CD4-positive, alpha-beta T cell (primary cell): Measurements from ENCODE around the gene ESD. TPM values are rescaled to one million over a fixed set of nuclear protein-coding genes. Genes with fewer than 3 reads are reported as not detected.

Experiments used
- ATAC-seq: fragments of 200-7000 bp; cut with Tn5 transposase; one replicate; pipeline ENCODE4 v1.10.0; 2022; ENCODE audit warnings: mild to moderate bottlenecking; ENCODE audit not compliant: poor library complexity
- CTCF ChIA-PET: fragments of 350-600 bp; sonication (Branson Sonifier 250); formaldehyde crosslinking; loops from one replicate; lab custom pipeline; 2021; ENCODE audit warnings: antibody characterized with exemption, inconsistent platforms; lab: Charles Lee
- POLR2A ChIA-PET: fragments of 350-600 bp; sonication (Branson Sonifier 250); formaldehyde crosslinking; loops from one replicate; lab custom pipeline; 2021; ENCODE audit warnings: antibody characterized with exemption, inconsistent platforms; lab: Charles Lee
- DNase-seq, 14 experiments: peaks; one replicate each; pipeline ENCODE4 v3.0.0-alpha.2; 2013 to 2020; ENCODE audit warnings: mixed read lengths in 2 of 14
- H3K27ac ChIP-seq, 2 donors: one replicate each; pipeline versions ENCODE4 v1.5.1 to v1.7.0; 2013; ENCODE audit warnings: low read length in 2 of 2, low read depth in 1 of 2, mild to moderate bottlenecking in 1 of 2
- H3K27me3 ChIP-seq, 2 experiments: 1 replicate in 1 of 2; 2 replicates in 1 of 2; pipeline versions ENCODE4 v1.6.1 to v1.7.0; 2013; ENCODE audit warnings: low read length in 2 of 2, control low read depth in 1 of 2, mild to moderate bottlenecking in 1 of 2, moderate library complexity in 1 of 2; ENCODE audit not compliant: insufficient read depth in 2 of 2, control insufficient read depth in 1 of 2
- H3K36me3 ChIP-seq: one replicate; pipeline ENCODE4 v1.6.1; 2013; ENCODE audit warnings: low read length, control low read depth; ENCODE audit not compliant: insufficient read depth
- H3K4me1 ChIP-seq: one replicate; pipeline ENCODE4 v1.6.1; 2013; ENCODE audit warnings: low read length, control low read depth; ENCODE audit not compliant: insufficient read depth
- H3K4me3 ChIP-seq: one replicate; pipeline ENCODE4 v1.5.1; 2013; ENCODE audit warnings: mild to moderate bottlenecking, low read length, moderate library complexity
- H3K9me3 ChIP-seq, 2 experiments: 1 replicate in 1 of 2; 2 replicates in 1 of 2; pipeline versions ENCODE4 v1.6.1 to v1.7.0; 2013; ENCODE audit warnings: low read length in 2 of 2, mild to moderate bottlenecking in 2 of 2, control low read depth in 1 of 2, moderate library complexity in 1 of 2; ENCODE audit not compliant: control insufficient read depth in 1 of 2, insufficient read depth in 1 of 2
- H3K27ac Mint-ChIP-seq: one replicate; pipeline ENCODE4 v1.8.0; 2020; ENCODE audit warnings: mixed read lengths
- H3K27me3 Mint-ChIP-seq: one replicate; pipeline ENCODE4 v1.8.0; 2021; ENCODE audit warnings: mixed read lengths
- H3K36me3 Mint-ChIP-seq: one replicate; pipeline ENCODE4 v1.8.0; 2021; ENCODE audit warnings: low read depth, mixed read lengths
- H3K4me1 Mint-ChIP-seq: one replicate; pipeline ENCODE4 v1.8.0; 2021; ENCODE audit warnings: low read depth, mixed read lengths
- H3K4me3 Mint-ChIP-seq: one replicate; pipeline ENCODE4 v1.8.0; 2020; ENCODE audit warnings: mild to moderate bottlenecking, mixed read lengths
- H3K9me3 Mint-ChIP-seq: one replicate; pipeline ENCODE4 v1.8.0; 2020; ENCODE audit warnings: mixed read lengths
- intact Hi-C, 2 experiments: fragments of 100-400 bp; cut with DNase I in 1 of 2; cut with micrococcal nuclease in 1 of 2; formaldehyde crosslinking; loops; one replicate each; pipeline versions ENCODE4 v1.15.1 to v1.9.0; 2023 to 2025; cut with DNase I, micrococcal nuclease
- total RNA-seq, 174 experiments: library from RNA in 2 of 174; stranded (reverse) in 2 of 174; gene quantifications; one replicate each; pipeline ENCODE4 v1.2.3 and lab custom pipeline; 2021 to 2026
- TF ChIP-seq, protein P1 (sequence below): fragments of 200-600 bp; IDR thresholded peaks from one replicate; pipeline ENCODE4 v1.8.0; 2022; ENCODE audit warnings: antibody characterized with exemption, mild to moderate bottlenecking

The ESD gene
- total RNA-seq, 2 experiments from 2014 or later, result 30.8 to 34.1 TPM

DNA sequence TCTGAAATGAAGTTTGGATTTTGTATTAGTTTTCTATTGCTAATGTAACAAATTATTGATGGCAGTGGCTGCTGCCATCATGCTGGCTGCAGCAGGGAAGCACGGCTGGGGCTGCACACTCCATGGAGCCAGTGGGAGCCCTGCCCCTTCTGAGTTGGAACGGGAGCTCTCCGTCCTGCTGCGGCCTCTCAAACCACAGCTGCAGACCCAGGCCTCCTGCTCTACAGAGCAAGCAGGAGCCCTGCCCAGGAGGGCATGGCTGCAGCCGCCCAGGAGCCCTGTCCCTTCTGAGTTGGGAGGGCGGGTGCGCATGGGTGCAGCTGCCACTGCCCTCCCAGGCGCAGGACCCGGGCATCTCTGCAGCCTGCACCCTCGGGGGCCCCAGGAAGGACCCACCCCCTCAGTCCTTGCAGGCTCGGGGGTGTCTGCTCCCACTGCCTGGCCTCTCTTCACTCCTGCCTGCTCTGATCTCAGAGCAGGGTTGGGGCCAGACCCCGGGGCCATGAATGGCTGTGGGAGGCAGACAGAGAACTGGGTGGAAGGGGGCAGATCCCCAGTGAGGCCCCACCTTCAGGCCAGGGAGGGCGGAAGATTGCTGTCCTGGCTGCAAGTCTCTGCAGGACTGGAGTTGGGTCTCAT is 21.0 kb upstream of the ESD start:
- no peak overlapping the region for H3K27ac ChIP-seq
- H3K27me3 ChIP-seq, result no peaks in the 10 kb centered on the region
- no peaks in the 10 kb centered on the region for H3K4me1 ChIP-seq
- peaks cover 4 to 7% of the 10 kb centered on the region in 2 experiments for H3K9me3 ChIP-seq
- Mint-ChIP-seq H3K27ac (no peak overlapping the region), H3K36me3 (no peaks in the 10 kb centered on the region), H3K9me3 (peaks cover 3% of the 10 kb centered on the region), H3K4me1 (no peaks in the 10 kb centered on the region), H3K27me3 (peaks cover 10% of the 10 kb centered on the region), H3K4me3 (no peak overlapping the region)
- DNase-seq (no peak), ATAC-seq (no peak)
- no peak overlapping the region for H3K4me3 ChIP-seq
- ChIA-PET CTCF (no interaction called here), POLR2A (no interaction called here)
- intact Hi-C loops, result no loop called here
- H3K36me3 ChIP-seq, result no peaks in the 10 kb centered on the region
- TF ChIP-seq, protein P1, sequence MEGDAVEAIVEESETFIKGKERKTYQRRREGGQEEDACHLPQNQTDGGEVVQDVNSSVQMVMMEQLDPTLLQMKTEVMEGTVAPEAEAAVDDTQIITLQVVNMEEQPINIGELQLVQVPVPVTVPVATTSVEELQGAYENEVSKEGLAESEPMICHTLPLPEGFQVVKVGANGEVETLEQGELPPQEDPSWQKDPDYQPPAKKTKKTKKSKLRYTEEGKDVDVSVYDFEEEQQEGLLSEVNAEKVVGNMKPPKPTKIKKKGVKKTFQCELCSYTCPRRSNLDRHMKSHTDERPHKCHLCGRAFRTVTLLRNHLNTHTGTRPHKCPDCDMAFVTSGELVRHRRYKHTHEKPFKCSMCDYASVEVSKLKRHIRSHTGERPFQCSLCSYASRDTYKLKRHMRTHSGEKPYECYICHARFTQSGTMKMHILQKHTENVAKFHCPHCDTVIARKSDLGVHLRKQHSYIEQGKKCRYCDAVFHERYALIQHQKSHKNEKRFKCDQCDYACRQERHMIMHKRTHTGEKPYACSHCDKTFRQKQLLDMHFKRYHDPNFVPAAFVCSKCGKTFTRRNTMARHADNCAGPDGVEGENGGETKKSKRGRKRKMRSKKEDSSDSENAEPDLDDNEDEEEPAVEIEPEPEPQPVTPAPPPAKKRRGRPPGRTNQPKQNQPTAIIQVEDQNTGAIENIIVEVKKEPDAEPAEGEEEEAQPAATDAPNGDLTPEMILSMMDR, result no peak

GRCh38 chr13:46817095-46817494 is 20.1 kb upstream of the ESD start:
- Histone ChIP-seq H3K36me3 (no peaks in the 10 kb centered on the region), H3K4me3 (no peak overlapping the region), H3K9me3 (peaks cover 7 to 13% of the 10 kb centered on the region in 2 experiments), H3K27ac (no peak overlapping the region), H3K27me3 (no peaks in the 10 kb centered on the region), H3K4me1 (no peaks in the 10 kb centered on the region)
- Mint-ChIP-seq H3K36me3 (no peaks in the 10 kb centered on the region), H3K4me3 (no peak overlapping the region), H3K27ac (no peak overlapping the region), H3K27me3 (peaks cover 10% of the 10 kb centered on the region), H3K9me3 (peaks cover 11% of the 10 kb centered on the region), H3K4me1 (no peaks in the 10 kb centered on the region)
- TF ChIP-seq, protein P1, result no peak
- POLR2A ChIA-PET, result no interaction called here
- DNase-seq (no peak), ATAC-seq (no peak)
- intact Hi-C loops, result no loop called here
- CTCF ChIA-PET, result no interaction called here

GRCh38 chr13:46816371-46816770 is 19.4 kb upstream of the ESD start:
- no peaks in the 10 kb centered on the region for H3K4me1 ChIP-seq
- no peaks in the 10 kb centered on the region for H3K36me3 Mint-ChIP-seq
- POLR2A ChIA-PET, result no interaction called here
- DNase-seq (no peak), ATAC-seq (no peak)
- H3K9me3 Mint-ChIP-seq, result peaks cover 12% of the 10 kb centered on the region
- TF ChIP-seq, protein P1, result no peak
- H3K4me3 ChIP-seq, result no peak overlapping the region
- no peaks in the 10 kb centered on the region for H3K36me3 ChIP-seq
- H3K9me3 ChIP-seq, result peaks cover 7 to 14% of the 10 kb centered on the region in 2 experiments
- H3K4me3 Mint-ChIP-seq, result no peak overlapping the region
- intact Hi-C loops, result no loop called here
- no peak overlapping the region for H3K27ac Mint-ChIP-seq
- no peaks in the 10 kb centered on the region for H3K27me3 ChIP-seq
- H3K27ac ChIP-seq, result no peak overlapping the region
- H3K4me1 Mint-ChIP-seq, result no peaks in the 10 kb centered on the region
- CTCF ChIA-PET, result no interaction called here
- peaks cover 10% of the 10 kb centered on the region for H3K27me3 Mint-ChIP-seq
